ENCODE data around the gene TANGO6.
A peak's percentile ranks its signal among the peaks of the same experiment; 100 is the strongest.

TANGO6 gene

GRCh38 chr16:69064124-69064763, 220.9 kb downstream of the TANGO6 start:
- no peak for DNase-seq

- no peak for DNase-seq
Observed at GRCh38 chr16:69064764-69065313, 221.5 kb downstream of the TANGO6 start.

- DNase-seq = no peak
Observed at GRCh38 chr16:69069504-69069903, 226.2 kb downstream of the TANGO6 start.

GRCh38 chr16:69071036-69071435, 227.7 kb downstream of the TANGO6 start:
- no peak for DNase-seq

- DNase-seq = no peak
Observed at GRCh38 chr16:69072640-69072974, 229.3 kb downstream of the TANGO6 start.

- no peak for DNase-seq
Observed at GRCh38 chr16:69073181-69073702, 229.9 kb downstream of the TANGO6 start.

GRCh38 chr16:69077251-69077650, 233.9 kb downstream of the TANGO6 start:
- no peak for DNase-seq

GRCh38 chr16:69078073-69078472, 234.7 kb downstream of the TANGO6 start:
- no peak for DNase-seq

GRCh38 chr16:69079697-69080096, 236.4 kb downstream of the TANGO6 start:
- no peak for DNase-seq

- no peak for DNase-seq
Observed at GRCh38 chr16:69083306-69083941, 240.1 kb downstream of the TANGO6 start.

- DNase-seq = no peak
Observed at GRCh38 chr16:69084289-69084688, 241.0 kb downstream of the TANGO6 start.

- no peak for DNase-seq
Observed at GRCh38 chr16:69085032-69085695, 241.8 kb downstream of the TANGO6 start.

- no peak for DNase-seq
Observed at GRCh38 chr16:69087161-69087581, 243.8 kb downstream of the TANGO6 start.

- DNase-seq = no peak
Observed at GRCh38 chr16:69088684-69089083, 245.4 kb downstream of the TANGO6 start.

- DNase-seq = peak; percentile 63
Observed at GRCh38 chr16:69089091-69089910, 246.0 kb downstream of the TANGO6 start.

GRCh38 chr16:69093974-69094373, 250.6 kb downstream of the TANGO6 start:
- no peak for DNase-seq

- no peak for DNase-seq
Observed at GRCh38 chr16:69094501-69094900, 251.2 kb downstream of the TANGO6 start.

- DNase-seq = no peak
Observed at GRCh38 chr16:69095193-69095592, 251.9 kb downstream of the TANGO6 start.

GRCh38 chr16:69100071-69100691, 256.9 kb downstream of the TANGO6 start:
- DNase-seq = no peak

GRCh38 chr16:69105501-69106361, 262.4 kb downstream of the TANGO6 start, which contains the start of gene HAS3:
HAS3 (plus strand) TSS chr16:69105653; CDS start chr16:69109396, 3,743 bp downstream.
- peak; percentile 74 for DNase-seq

Data from activated CD8-positive, alpha-beta memory T cell treated with anti-CD3 and anti-CD28 coated beads, Interleukin-2, amount 50 U/mL, for 48 hours (primary cell).